GM23248 (cell line): ENCODE results near the gene COL13A1. TPM values are rescaled to one million over a fixed set of nuclear protein-coding genes. Genes with fewer than 3 reads are reported as not detected.

ENCODE experiments used
- DNase-seq: peaks from one replicate; pipeline ENCODE4 v3.0.0-alpha.2; 2015
- H2AFZ ChIP-seq: fragments of 200-600 bp; sonication (generic); 2 replicates; pipeline ENCODE4 v1.6.1; 2016; ENCODE audit warnings: antibody characterized with exemption
- H3F3A ChIP-seq: fragments of 200-600 bp; sonication (generic); 2 replicates; pipeline ENCODE4 v1.6.1; 2016; ENCODE audit warnings: mild to moderate bottlenecking, antibody characterized with exemption, mixed run types; ENCODE audit not compliant: insufficient read depth
- H3K27ac ChIP-seq: fragments of 200-600 bp; sonication (generic); 2 replicates; pipeline ENCODE4 v1.5.1; 2016; ENCODE audit warnings: mild to moderate bottlenecking
- H3K27me3 ChIP-seq: fragments of 200-600 bp; sonication (generic); replicated peaks from 2 replicates; pipeline ENCODE4 v1.6.1; 2016; ENCODE audit warnings: mild to moderate bottlenecking; ENCODE audit not compliant: insufficient read depth
- H3K36me3 ChIP-seq: fragments of 200-600 bp; sonication (generic); 2 replicates; pipeline ENCODE4 v1.6.1; 2016; ENCODE audit warnings: low read depth, mild to moderate bottlenecking
- H3K4me1 ChIP-seq: fragments of 200-600 bp; sonication (generic); 2 replicates; pipeline ENCODE4 v1.6.1; 2016; ENCODE audit warnings: mild to moderate bottlenecking; ENCODE audit not compliant: insufficient read depth
- H3K4me2 ChIP-seq: fragments of 200-600 bp; sonication (generic); one replicate; pipeline ENCODE4 v1.6.1; 2016; ENCODE audit warnings: mild to moderate bottlenecking; ENCODE audit not compliant: unreplicated experiment
- H3K4me3 ChIP-seq: fragments of 200-600 bp; sonication (generic); 2 replicates; pipeline ENCODE4 v1.5.1; 2016; ENCODE audit warnings: mild to moderate bottlenecking
- H3K79me2 ChIP-seq: fragments of 200-600 bp; sonication (generic); 2 replicates; pipeline ENCODE4 v1.6.1; 2016; ENCODE audit warnings: mild to moderate bottlenecking; ENCODE audit not compliant: insufficient read depth
- H3K9ac ChIP-seq: fragments of 200-600 bp; sonication (generic); 2 replicates; pipeline ENCODE4 v1.6.1; 2016; ENCODE audit warnings: mild to moderate bottlenecking
- H3K9me2 ChIP-seq: fragments of 200-600 bp; sonication (generic); 2 replicates; pipeline ENCODE4 v1.6.1; 2016; ENCODE audit warnings: mixed run types, mild to moderate bottlenecking, moderate library complexity; ENCODE audit not compliant: insufficient read depth
- H3K9me3 ChIP-seq: fragments of 200-600 bp; sonication (generic); one replicate; pipeline ENCODE4 v1.6.1; 2017; ENCODE audit warnings: low read depth
- H4K20me1 ChIP-seq: fragments of 200-600 bp; sonication (generic); 2 replicates; pipeline ENCODE4 v1.6.0; 2016; ENCODE audit not compliant: insufficient read depth
- EZH2 ChIP-seq: fragments of 200-600 bp; sonication (generic); IDR thresholded peaks from 2 replicates; pipeline ENCODE4 v1.6.1; 2018; ENCODE audit warnings: antibody characterized with exemption, mild to moderate bottlenecking; ENCODE audit not compliant: insufficient read depth, poor library complexity, severe bottlenecking
- EZH2phosphoT487 ChIP-seq: fragments of 200-600 bp; sonication (generic); IDR thresholded peaks from 2 replicates; pipeline ENCODE4 v1.6.1; 2018; ENCODE audit warnings: antibody characterized with exemption, moderate library complexity, mild to moderate bottlenecking, low read depth; ENCODE audit not compliant: insufficient read depth
- WGBS, 2 experiments: methylation state at CpG; one replicate each; pipeline ENCODE4 v1.1.6; 2015 to 2017; ENCODE audit warnings: low lambda C conversion rate in 2 of 2, low coverage in 1 of 2; ENCODE audit errors: missing lambda C conversion rate in 2 of 2; 5-methylcytosine and 5-hydroxymethylcytosine counted together
- in situ Hi-C: fragments of 300-500 bp; cut with MboI; formaldehyde crosslinking; loops from 2 replicates; pipeline ENCODE4 v1.15.0; 2020
- polyA plus RNA-seq: library from polyadenylated mRNA; unstranded; fragments of >200 nt; fragmentation: Nextera tagmentation; extraction: Ambion mirVana; gene quantifications from 2 replicates; pipeline ENCODE4 v1.2.1, GENCODE V29; 2016
- total RNA-seq: library from RNA; depleted of rRNA; stranded (reverse); fragments of >200 nt; shearing (Covaris generic); gene quantifications from 2 replicates; pipeline ENCODE4 v1.2.3, GENCODE V29; 2014

Gene COL13A1
- total and polyA plus RNA-seq, 2 experiments from 2014 or later = 12.8 to 17.3 TPM

DNA sequence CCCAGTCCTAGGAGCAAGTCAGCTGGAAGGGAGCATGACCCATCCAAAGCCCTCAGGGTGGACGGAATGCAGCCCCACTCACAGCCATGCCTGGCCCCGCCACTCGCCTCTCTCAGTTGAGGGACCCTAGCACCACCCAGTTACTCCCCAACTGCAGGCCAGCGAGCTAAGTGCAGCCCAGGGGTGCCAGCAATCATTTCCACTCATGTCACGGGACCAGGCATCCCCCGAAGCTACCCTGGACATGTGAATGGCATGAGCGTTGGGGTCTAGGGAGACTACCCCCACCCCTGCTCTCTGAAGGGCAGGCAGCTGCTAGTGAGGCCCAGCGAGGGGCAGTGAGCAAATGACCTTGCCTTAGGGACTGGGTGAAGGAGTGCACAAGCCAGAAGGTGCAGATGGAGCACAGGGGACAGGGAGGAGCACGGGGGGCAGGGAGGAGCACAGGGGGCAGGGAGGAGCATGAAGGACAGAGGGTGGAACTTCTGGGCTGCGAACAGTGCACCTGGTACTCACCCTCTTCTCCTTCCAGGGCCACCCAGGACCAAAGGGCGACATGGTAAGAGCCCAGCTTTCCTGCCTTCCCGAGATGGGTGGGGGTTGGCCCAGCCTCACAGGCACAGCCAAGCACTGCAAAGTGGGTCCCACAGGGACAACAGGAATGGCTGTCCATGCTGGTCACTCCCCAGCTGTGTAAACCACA is 87.3 kb downstream of the COL13A1 start:
- Histone ChIP-seq H3K9me3 (no peaks in the 10 kb centered on the region), H4K20me1 (no peaks in the 10 kb centered on the region), H3K9me2 (no peaks in the 10 kb centered on the region), H3K36me3 (no peaks in the 10 kb centered on the region), H3F3A (0 out of 2 replicates have a peak, but pooled peaks cover under 1% of the 10 kb centered on the region), H3K79me2 (no peaks in the 10 kb centered on the region), H2AFZ (no peak overlapping the region), H3K4me2 (no peak overlapping the region), H3K27ac (no peak overlapping the region), H3K9ac (no peak overlapping the region), H3K27me3 (no peaks in the 10 kb centered on the region), H3K4me3 (no peak overlapping the region), H3K4me1 (0 out of 2 replicates have a peak, but pooled peaks cover 3% of the 10 kb centered on the region)
- TF ChIP-seq EZH2 (no peak), EZH2phosphoT487 (no peak)
- DNase-seq = no peak
- 89% methylated on average over 10 to 12 of the region's 12 CpGs for WGBS, 2 experiments
- in situ Hi-C loops = no loop called here

DNA sequence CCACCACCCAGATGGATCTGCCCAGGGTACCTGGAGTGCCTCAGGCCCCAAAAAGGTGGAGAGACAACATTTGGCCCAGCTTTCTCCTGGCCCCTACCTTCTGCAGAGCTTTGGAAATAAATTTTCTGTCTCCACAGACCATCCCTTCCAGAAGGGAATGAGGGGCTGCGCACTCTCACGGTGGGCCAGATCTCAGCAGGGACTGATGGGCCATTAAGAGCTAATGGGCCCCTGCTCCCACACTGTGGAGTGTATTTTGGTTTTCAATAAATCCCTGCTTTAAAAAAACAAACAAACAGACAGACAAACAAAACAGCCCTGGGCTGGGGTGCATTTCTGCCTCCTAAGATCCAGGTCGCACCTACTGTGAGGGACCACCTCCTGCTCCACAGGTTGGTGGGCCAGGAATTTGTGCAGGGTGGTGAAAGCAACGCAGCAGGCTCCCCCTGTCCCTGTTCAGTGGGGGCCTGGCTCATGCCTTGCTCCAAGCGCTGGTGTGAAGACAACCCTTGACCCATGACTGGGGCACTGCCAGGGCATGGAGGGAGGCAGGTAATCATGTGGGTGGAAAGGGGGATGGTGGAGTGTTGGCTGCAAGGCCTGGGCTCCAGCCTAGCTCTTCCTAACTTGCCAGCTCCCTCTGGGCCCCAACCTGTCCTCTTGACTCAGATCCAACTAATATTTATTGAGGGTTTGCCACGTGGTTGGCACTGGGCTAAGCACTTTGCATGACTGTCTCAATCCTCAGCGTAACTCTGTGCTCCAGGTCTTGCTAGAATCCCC is 88.5 kb downstream of the COL13A1 start:
- no peak overlapping the region for H3K9ac ChIP-seq
- H3K9me2 ChIP-seq = no peaks in the 10 kb centered on the region
- in situ Hi-C loops = no loop called here
- no peaks in the 10 kb centered on the region for H3F3A ChIP-seq
- no peaks in the 10 kb centered on the region for H3K79me2 ChIP-seq
- H3K4me3 ChIP-seq = no peak overlapping the region
- H3K9me3 ChIP-seq = no peaks in the 10 kb centered on the region
- H4K20me1 ChIP-seq = no peaks in the 10 kb centered on the region
- H3K4me1 ChIP-seq = peaks cover under 1% of the 10 kb centered on the region; the same call in 1 of the 2 replicates
- TF ChIP-seq EZH2phosphoT487 (no peak), EZH2 (no peak)
- WGBS, 2 experiments = 90% methylated on average over 7 of the region's 7 CpGs
- H3K27ac ChIP-seq = no peak overlapping the region
- DNase-seq = no peak
- H3K4me2 ChIP-seq = no peak overlapping the region
- H3K36me3 ChIP-seq = no peaks in the 10 kb centered on the region
- no peak overlapping the region for H2AFZ ChIP-seq
- H3K27me3 ChIP-seq = no peaks in the 10 kb centered on the region

GRCh38 chr10:69891057-69891617 is 89.4 kb downstream of the COL13A1 start:
- Histone ChIP-seq H3K4me1 (peaks cover 8% of the 10 kb centered on the region), H3K79me2 (no peaks in the 10 kb centered on the region), H3K4me2 (no peak overlapping the region), H4K20me1 (no peaks in the 10 kb centered on the region), H3K9ac (no peak overlapping the region), H3F3A (0 out of 2 replicates have a peak, but pooled peaks cover under 1% of the 10 kb centered on the region), H3K27ac (no peak overlapping the region), H3K9me3 (no peaks in the 10 kb centered on the region), H3K27me3 (no peaks in the 10 kb centered on the region), H3K4me3 (no peak overlapping the region), H2AFZ (no peak overlapping the region), H3K36me3 (no peaks in the 10 kb centered on the region), H3K9me2 (no peaks in the 10 kb centered on the region)
- TF ChIP-seq EZH2phosphoT487 (no peak), EZH2 (no peak)
- no peak for DNase-seq
- WGBS, 2 experiments = 97% methylated on average over 9 of the region's 9 CpGs
- in situ Hi-C loops = no loop called here

DNA sequence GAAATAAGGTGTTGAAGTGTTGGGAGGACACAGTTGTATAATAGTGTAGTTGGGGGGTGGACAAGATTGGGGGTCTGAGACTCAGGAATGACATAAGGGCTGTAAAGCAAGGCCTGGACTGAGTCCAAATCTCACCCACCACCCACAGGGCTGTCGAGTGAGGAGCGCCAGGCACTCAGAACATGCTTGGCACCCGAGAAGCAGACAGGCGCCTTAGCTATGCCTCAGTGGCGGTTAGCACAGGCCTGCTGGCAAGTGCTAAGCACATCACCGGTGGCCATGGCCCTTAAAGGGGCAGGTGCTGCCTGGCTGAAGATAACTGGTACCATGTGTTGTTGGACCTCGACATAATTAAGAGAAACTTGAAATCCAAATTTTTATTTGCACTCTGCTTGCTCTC is 90.7 kb downstream of the COL13A1 start:
- H4K20me1 ChIP-seq = no peaks in the 10 kb centered on the region
- H2AFZ ChIP-seq = no peak overlapping the region
- H3F3A ChIP-seq = 0 out of 2 replicates have a peak, but pooled peaks cover 5% of the 10 kb centered on the region
- H3K36me3 ChIP-seq = no peaks in the 10 kb centered on the region
- no peaks in the 10 kb centered on the region for H3K27me3 ChIP-seq
- no peaks in the 10 kb centered on the region for H3K9me3 ChIP-seq
- no peak overlapping the region for H3K27ac ChIP-seq
- H3K4me3 ChIP-seq = no peak overlapping the region
- TF ChIP-seq EZH2 (no peak), EZH2phosphoT487 (no peak)
- no peak overlapping the region for H3K9ac ChIP-seq
- peaks cover 16% of the 10 kb centered on the region for H3K4me1 ChIP-seq
- in situ Hi-C loops = no loop called here
- no peak for DNase-seq
- 51 to 55% methylated on average over 7 of the region's 7 CpGs for whole genome bisulfite sequencing, 2 experiments
- no peaks in the 10 kb centered on the region for H3K9me2 ChIP-seq
- no peak overlapping the region for H3K4me2 ChIP-seq
- no peaks in the 10 kb centered on the region for H3K79me2 ChIP-seq
